GM21526 (cell line): Measurements from ENCODE around the gene TOM1.

ENCODE experiments used
- ATAC-seq: cut with Tn5 transposase; IDR thresholded peaks from one replicate; pipeline ENCODE4 v1.9.1; 2021; ENCODE audit warnings: moderate library complexity; ENCODE audit not compliant: unreplicated experiment, low FRiP score

The TOM1 gene

GRCh38 chr22:35343664-35344550 is 44.2 kb downstream of the TOM1 start:
- ATAC-seq, result no peak

GRCh38 chr22:35344956-35345690 is 45.4 kb downstream of the TOM1 start:
- ATAC-seq, result no peak

- no peak for ATAC-seq
These were observed 46.3 kb downstream of the TOM1 start for GRCh38 chr22:35345808-35346505.

- ATAC-seq, result no peak
These were observed 47.0 kb downstream of the TOM1 start for GRCh38 chr22:35346596-35347220.

GRCh38 chr22:35347462-35347861 is 47.8 kb downstream of the TOM1 start:
- ATAC-seq, result no peak

- no peak for ATAC-seq
These were observed 48.4 kb downstream of the TOM1 start for GRCh38 chr22:35348026-35348590.

- ATAC-seq, result no peak
These were observed 49.0 kb downstream of the TOM1 start for GRCh38 chr22:35348703-35349102.

- no peak for ATAC-seq
These were observed 49.6 kb downstream of the TOM1 start for GRCh38 chr22:35349368-35349703.

GRCh38 chr22:35349704-35350538 is 50.2 kb downstream of the TOM1 start:
- no peak for ATAC-seq

- ATAC-seq, result peak; percentile 60
These were observed 51.1 kb downstream of the TOM1 start for GRCh38 chr22:35350539-35351503.

- ATAC-seq, result no peak
These were observed 52.8 kb downstream of the TOM1 start for GRCh38 chr22:35352214-35353111.

- ATAC-seq, result no peak
These were observed 53.6 kb downstream of the TOM1 start for GRCh38 chr22:35353318-35353717.

- ATAC-seq, result no peak
These were observed 54.4 kb downstream of the TOM1 start for GRCh38 chr22:35354068-35354467.

GRCh38 chr22:35357883-35358621 is 58.4 kb downstream of the TOM1 start:
- ATAC-seq, result no peak

- no peak for ATAC-seq
These were observed 59.8 kb downstream of the TOM1 start for GRCh38 chr22:35359380-35360065.

GRCh38 chr22:35361001-35361558 is 61.4 kb downstream of the TOM1 start:
- ATAC-seq, result no peak
